CD14-positive monocyte (primary cell): ENCODE results near the gene SIK3. TPM values are rescaled to one million over a fixed set of nuclear protein-coding genes. Genes with fewer than 3 reads are reported as not detected.

Source experiments
- DNase-seq, 3 donors: peaks; one replicate each; pipeline ENCODE4 v3.0.0-alpha.2; 2011 to 2022
- H2AFZ ChIP-seq: 2 replicates; pipeline ENCODE4 v1.6.0; 2012; ENCODE audit warnings: mild to moderate bottlenecking, low read depth, low read length, inconsistent platforms; ENCODE audit not compliant: insufficient read depth, poor library complexity, severe bottlenecking
- H3K27ac ChIP-seq, 2 donors: 1 replicate in 1 of 2; 2 replicates in 1 of 2; pipeline ENCODE4 v1.5.1; 2012 to 2013; ENCODE audit warnings: low read length in 2 of 2, control low read depth in 1 of 2, inconsistent platforms in 1 of 2, low read depth in 1 of 2, mild to moderate bottlenecking in 1 of 2
- H3K27me3 ChIP-seq, 2 donors: one replicate each; pipeline versions ENCODE4 v1.6.0 to v1.6.1; 2011 to 2013; ENCODE audit warnings: low read length in 2 of 2; ENCODE audit not compliant: control insufficient read depth in 2 of 2, insufficient read depth in 2 of 2
- H3K36me3 ChIP-seq, 2 donors: replicated peaks in 1 of 2; 1 replicate in 1 of 2; 2 replicates in 1 of 2; pipeline versions ENCODE4 v1.5.1 to v1.6.1; 2012 to 2013; ENCODE audit warnings: low read length in 2 of 2, control low read depth in 1 of 2, inconsistent platforms in 1 of 2, mild to moderate bottlenecking in 1 of 2; ENCODE audit not compliant: insufficient read depth in 2 of 2, control insufficient read depth in 1 of 2
- H3K4me1 ChIP-seq, 2 donors: 1 replicate in 1 of 2; 2 replicates in 1 of 2; pipeline versions ENCODE4 v1.5.1 to v1.6.1; 2012 to 2013; ENCODE audit warnings: low read length in 2 of 2, control low read depth in 1 of 2, inconsistent platforms in 1 of 2, mild to moderate bottlenecking in 1 of 2, moderate library complexity in 1 of 2; ENCODE audit not compliant: insufficient read depth in 2 of 2, control insufficient read depth in 1 of 2
- H3K4me2 ChIP-seq: replicated peaks from 2 replicates; pipeline ENCODE3; 2012; ENCODE audit warnings: low read length, moderate library complexity, mild to moderate bottlenecking; ENCODE audit not compliant: poor library complexity, severe bottlenecking; ENCODE audit errors: extremely low read depth
- H3K4me3 ChIP-seq, 3 experiments: fragments of 200-600 bp in 1 of 3; sonication (generic) in 1 of 3; replicated peaks in 1 of 3; 1 replicate in 2 of 3; 2 replicates in 1 of 3; pipeline ENCODE4 v1.5.1; 2011 to 2013; ENCODE audit warnings: low read length in 3 of 3, mild to moderate bottlenecking in 3 of 3, control low read depth in 2 of 3, low read depth in 2 of 3, inconsistent platforms in 1 of 3, moderate library complexity in 1 of 3
- H3K79me2 ChIP-seq: 2 replicates; pipeline ENCODE4 v1.6.0; 2012; ENCODE audit warnings: mild to moderate bottlenecking, control low read depth, inconsistent platforms, low read length, moderate library complexity; ENCODE audit not compliant: insufficient read depth
- H3K9ac ChIP-seq: 2 replicates; pipeline ENCODE4 v1.6.0; 2017; ENCODE audit warnings: low read length, mild to moderate bottlenecking; ENCODE audit not compliant: insufficient read depth, poor library complexity, severe bottlenecking
- H3K9me3 ChIP-seq, 2 donors: replicated peaks in 1 of 2; 1 replicate in 1 of 2; 2 replicates in 1 of 2; pipeline versions ENCODE4 v1.5.1 to v1.6.1; 2012 to 2013; ENCODE audit warnings: low read length in 2 of 2, control low read depth in 1 of 2; ENCODE audit not compliant: control insufficient read depth in 1 of 2, insufficient read depth in 1 of 2
- H4K20me1 ChIP-seq: 2 replicates; pipeline ENCODE4 v1.6.0; 2012; ENCODE audit warnings: mild to moderate bottlenecking, low read length, control low read depth, moderate library complexity; ENCODE audit not compliant: insufficient read depth
- H3K27ac Mint-ChIP-seq, 7 donors: one replicate each; pipeline ENCODE4 v1.8.0; 2020; ENCODE audit warnings: mild to moderate bottlenecking in 7 of 7, mixed read lengths in 7 of 7, moderate library complexity in 6 of 7, inconsistent platforms in 2 of 7
- H3K27me3 Mint-ChIP-seq, 3 donors: one replicate each; pipeline ENCODE4 v1.8.0; 2021 to 2022; ENCODE audit warnings: low read depth in 3 of 3, mild to moderate bottlenecking in 3 of 3, mixed read lengths in 3 of 3, moderate library complexity in 3 of 3, inconsistent platforms in 1 of 3
- H3K36me3 Mint-ChIP-seq, 2 donors: one replicate each; pipeline ENCODE4 v1.8.0; 2020; ENCODE audit warnings: mixed read lengths in 2 of 2, inconsistent platforms in 1 of 2, mild to moderate bottlenecking in 1 of 2
- H3K4me1 Mint-ChIP-seq: one replicate; pipeline ENCODE4 v1.8.0; 2020; ENCODE audit warnings: mild to moderate bottlenecking, mixed read lengths
- H3K4me3 Mint-ChIP-seq, 2 donors: one replicate each; pipeline ENCODE4 v1.8.0; 2020; ENCODE audit warnings: mild to moderate bottlenecking in 2 of 2, mixed read lengths in 2 of 2, moderate library complexity in 1 of 2
- H3K9me3 Mint-ChIP-seq, 7 donors: one replicate each; pipeline ENCODE4 v1.8.0; 2020 to 2022; ENCODE audit warnings: mixed read lengths in 7 of 7, mild to moderate bottlenecking in 6 of 7, moderate library complexity in 6 of 7, inconsistent platforms in 2 of 7
- WGBS: methylation state at CpG from one replicate; pipeline ENCODE4 v1.1.5; 2013; ENCODE audit warnings: missing lambda C conversion rate; ENCODE audit not compliant: insufficient coverage; 5-methylcytosine and 5-hydroxymethylcytosine counted together
- intact Hi-C, 2 donors: fragments of 100-400 bp; cut with micrococcal nuclease; formaldehyde crosslinking; loops; one replicate each; pipeline versions ENCODE4 v1.15.0 to v1.15.1; 2023
- polyA plus RNA-seq, 3 donors: library from polyadenylated mRNA; depleted of rRNA in 1 of 3; unstranded in 2 of 3; stranded (reverse) in 1 of 3; fragments of 300-500 nt in 2 of 3; fragments of >200 nt in 1 of 3; fragmentation: Illumina TruSeq in 2 of 3; gene quantifications; 1 replicate in 2 of 3; 2 replicates in 1 of 3; pipeline ENCODE4 v1.2.3, GENCODE V29; 2012 to 2021
- TF ChIP-seq, protein P1 (sequence below): fragments of 200-600 bp; IDR thresholded peaks from one replicate; pipeline ENCODE4 v1.8.0; 2022; ENCODE audit warnings: antibody characterized with exemption, mild to moderate bottlenecking

The SIK3 gene
- polyA plus RNA-seq, 3 donors = 18.3 to 142 (median 20.0) TPM

DNA sequence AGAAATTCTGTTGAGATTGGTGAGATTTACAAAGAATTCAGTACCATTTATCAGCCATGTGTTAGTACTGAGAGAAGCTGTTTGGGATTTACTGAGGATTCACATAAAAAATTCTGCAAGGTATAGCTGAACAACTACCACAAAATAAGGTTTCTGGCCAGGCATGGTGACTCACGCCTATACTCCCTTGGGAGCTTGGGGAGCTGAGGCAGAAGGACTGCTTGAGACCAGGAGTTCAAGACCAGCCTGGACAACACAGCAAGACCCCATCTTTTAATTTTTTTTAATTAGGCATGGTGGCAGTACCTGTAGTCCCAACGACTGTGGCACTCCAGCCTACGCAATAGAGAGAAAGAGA lies 86.7 kb downstream of the SIK3 start:
- Histone ChIP-seq H3K4me3 (no peak overlapping the region), H2AFZ (no peak overlapping the region), H3K4me1 (peaks cover 14 to 54% of the 10 kb centered on the region in 2 donors), H3K79me2 (peaks cover 98% of the 10 kb centered on the region), H3K9me3 (peaks cover 0 to 3% of the 10 kb centered on the region in 2 donors), H3K4me2 (no peak overlapping the region), H3K9ac (no peak overlapping the region), H3K36me3 (peaks cover 0 to 5% of the 10 kb centered on the region in 2 donors), H3K27me3 (no peaks in the 10 kb centered on the region), H3K27ac (peak overlapping the region in 1 of 2 donors; percentile 44), H4K20me1 (peaks cover 58% of the 10 kb centered on the region)
- H3K36me3 Mint-ChIP-seq = peaks cover 5 to 9% of the 10 kb centered on the region in 2 donors
- H3K4me3 Mint-ChIP-seq = no peak overlapping the region
- peaks cover 0 to 4% (median 2%) of the 10 kb centered on the region in 7 donors for H3K9me3 Mint-ChIP-seq
- DNase-seq = peak in 1 of 3 donors; percentile 33
- TF ChIP-seq, protein P1, sequence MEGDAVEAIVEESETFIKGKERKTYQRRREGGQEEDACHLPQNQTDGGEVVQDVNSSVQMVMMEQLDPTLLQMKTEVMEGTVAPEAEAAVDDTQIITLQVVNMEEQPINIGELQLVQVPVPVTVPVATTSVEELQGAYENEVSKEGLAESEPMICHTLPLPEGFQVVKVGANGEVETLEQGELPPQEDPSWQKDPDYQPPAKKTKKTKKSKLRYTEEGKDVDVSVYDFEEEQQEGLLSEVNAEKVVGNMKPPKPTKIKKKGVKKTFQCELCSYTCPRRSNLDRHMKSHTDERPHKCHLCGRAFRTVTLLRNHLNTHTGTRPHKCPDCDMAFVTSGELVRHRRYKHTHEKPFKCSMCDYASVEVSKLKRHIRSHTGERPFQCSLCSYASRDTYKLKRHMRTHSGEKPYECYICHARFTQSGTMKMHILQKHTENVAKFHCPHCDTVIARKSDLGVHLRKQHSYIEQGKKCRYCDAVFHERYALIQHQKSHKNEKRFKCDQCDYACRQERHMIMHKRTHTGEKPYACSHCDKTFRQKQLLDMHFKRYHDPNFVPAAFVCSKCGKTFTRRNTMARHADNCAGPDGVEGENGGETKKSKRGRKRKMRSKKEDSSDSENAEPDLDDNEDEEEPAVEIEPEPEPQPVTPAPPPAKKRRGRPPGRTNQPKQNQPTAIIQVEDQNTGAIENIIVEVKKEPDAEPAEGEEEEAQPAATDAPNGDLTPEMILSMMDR = no peak
- 83% methylated on average over 1 of the region's 3 CpGs for WGBS
- intact Hi-C loops = loop anchor here in 1 of 2 donors (5.0 kb wide), 1 partner anchor 39 kb away; no protein-coding TSS in a partner anchor
- H3K27me3 Mint-ChIP-seq = no peaks in the 10 kb centered on the region
- H3K4me1 Mint-ChIP-seq = peaks cover 43% of the 10 kb centered on the region
- peak overlapping the region in 3 of 7 donors; percentile 26 to 86 (median 60) for H3K27ac Mint-ChIP-seq

DNA sequence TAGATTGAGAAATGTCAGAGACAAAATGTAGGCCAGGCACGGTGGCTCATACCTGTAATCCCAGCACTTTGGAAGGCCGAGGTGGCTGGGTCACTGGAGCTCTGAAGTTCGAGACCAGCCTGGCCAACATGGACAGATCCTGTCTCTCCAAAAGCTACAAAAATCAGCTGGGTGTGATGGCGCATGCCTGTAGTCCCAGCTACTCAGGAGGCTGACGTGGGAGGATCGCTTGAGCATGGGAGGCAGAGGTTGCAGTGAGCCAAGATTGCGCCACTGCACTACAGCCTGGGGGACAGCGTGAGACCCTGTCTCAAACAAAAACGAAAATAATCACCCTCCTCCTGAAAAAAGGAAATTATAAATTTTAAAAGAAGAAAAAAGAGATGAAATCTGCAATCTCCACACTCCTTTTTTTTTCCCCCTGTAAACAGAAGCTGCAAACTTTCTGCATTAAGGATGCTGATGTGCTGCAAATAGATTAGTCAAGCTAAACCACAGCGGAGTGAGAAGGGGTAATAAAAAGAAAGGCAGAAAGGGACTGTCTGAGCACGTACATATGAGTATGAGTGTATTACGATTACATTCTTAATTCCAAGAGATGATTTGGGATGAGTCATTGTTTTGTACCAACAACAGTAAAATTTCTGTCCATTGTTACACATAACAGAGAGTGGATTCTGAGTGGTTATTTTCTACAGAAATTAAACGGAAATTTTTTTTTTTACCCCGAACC lies 87.3 kb downstream of the SIK3 start:
- Histone ChIP-seq H3K4me3 (no peak overlapping the region), H3K4me1 (peaks cover 20 to 59% of the 10 kb centered on the region in 2 donors), H3K79me2 (peaks cover 98% of the 10 kb centered on the region), H3K9me3 (peaks cover 0 to under 1% of the 10 kb centered on the region in 2 donors), H2AFZ (no peak overlapping the region), H3K36me3 (peaks cover 0 to 5% of the 10 kb centered on the region in 2 donors), H4K20me1 (peaks cover 55% of the 10 kb centered on the region), H3K27me3 (no peaks in the 10 kb centered on the region), H3K9ac (no peak overlapping the region), H3K4me2 (no peak overlapping the region), H3K27ac (peak overlapping the region in 1 of 2 donors; percentile 44)
- Mint-ChIP-seq H3K4me3 (no peak overlapping the region), H3K27ac (peak overlapping the region in 4 of 7 donors; percentile 6 to 77 (median 30)), H3K4me1 (peaks cover 48% of the 10 kb centered on the region), H3K27me3 (no peaks in the 10 kb centered on the region), H3K9me3 (peaks cover 0 to under 1% (median under 1%) of the 10 kb centered on the region in 7 donors), H3K36me3 (peaks cover 5 to 9% of the 10 kb centered on the region in 2 donors)
- DNase-seq = peak; percentile 33 to 60 (median 34)
- TF ChIP-seq, protein P1 = no peak
- WGBS = 93% methylated on average over 2 of the region's 14 CpGs
- intact Hi-C loops = loop anchor here in 1 of 2 donors (5.0 kb wide), 1 partner anchor 39 kb away; no protein-coding TSS in a partner anchor
